Brain pericyte (primary cell): ENCODE results near the gene PLCXD1.
A peak's percentile ranks its signal among the peaks of the same experiment; 100 is the strongest.
"Not testable (repeated sequence)": the region's sequence is repeated elsewhere in the genome, so short reads cannot be mapped to it uniquely, and the experiment has no call there.

ENCODE experiments used
- DNase-seq: peaks from one replicate; pipeline ENCODE4 v3.0.0-alpha.2; 2012; ENCODE audit warnings: low read depth, low spot score

PLCXD1 gene, protein sequence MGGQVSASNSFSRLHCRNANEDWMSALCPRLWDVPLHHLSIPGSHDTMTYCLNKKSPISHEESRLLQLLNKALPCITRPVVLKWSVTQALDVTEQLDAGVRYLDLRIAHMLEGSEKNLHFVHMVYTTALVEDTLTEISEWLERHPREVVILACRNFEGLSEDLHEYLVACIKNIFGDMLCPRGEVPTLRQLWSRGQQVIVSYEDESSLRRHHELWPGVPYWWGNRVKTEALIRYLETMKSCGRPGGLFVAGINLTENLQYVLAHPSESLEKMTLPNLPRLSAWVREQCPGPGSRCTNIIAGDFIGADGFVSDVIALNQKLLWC

DNA sequence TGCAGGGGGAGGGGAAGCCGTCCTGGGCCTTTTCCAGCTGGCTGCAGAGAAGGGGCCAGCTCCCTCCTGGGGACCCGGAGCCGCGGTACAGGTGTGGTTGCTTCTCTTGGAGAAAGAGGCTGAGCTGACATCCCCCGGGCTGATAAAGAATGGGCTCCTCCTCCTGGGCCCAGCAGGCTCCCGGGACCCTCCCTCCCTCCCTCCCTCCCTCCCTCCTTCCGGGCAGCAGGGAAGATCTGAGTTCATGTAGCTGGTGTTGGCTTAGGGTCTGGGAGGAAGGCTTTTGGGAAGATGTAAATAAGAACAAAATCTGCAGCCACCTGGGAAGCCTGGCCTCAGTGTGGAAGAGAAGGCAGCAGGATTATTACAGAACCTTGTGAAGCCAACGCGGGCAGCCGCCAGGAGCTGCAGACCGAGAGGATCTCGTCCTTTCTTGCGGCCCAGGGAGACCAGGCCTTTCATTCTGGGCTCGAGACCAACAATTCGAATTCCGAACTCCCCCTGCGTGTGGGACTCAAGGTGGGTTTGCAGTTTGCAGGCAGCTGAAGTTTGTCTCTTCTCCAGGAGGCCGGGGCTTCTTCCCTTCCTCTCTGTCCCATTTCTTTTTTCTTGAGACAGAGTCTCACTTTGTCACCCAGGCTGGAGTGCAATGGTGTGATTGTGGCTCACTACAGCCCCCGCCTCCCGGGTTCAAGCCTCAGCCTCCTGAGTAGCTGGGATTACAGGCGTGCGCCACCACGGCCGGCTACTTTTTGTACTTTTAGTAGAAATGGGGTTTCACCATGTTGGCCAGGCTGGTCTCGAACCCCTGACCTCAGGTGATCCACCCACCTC, at the start of gene PLCXD1:
Gene PLCXD1 (plus strand): TSS at position 216 of the 834 bp plus-strand sequence. CDS start 2,807 bp downstream, outside the sequence.
- peak; percentile 31 for DNase-seq

DNA sequence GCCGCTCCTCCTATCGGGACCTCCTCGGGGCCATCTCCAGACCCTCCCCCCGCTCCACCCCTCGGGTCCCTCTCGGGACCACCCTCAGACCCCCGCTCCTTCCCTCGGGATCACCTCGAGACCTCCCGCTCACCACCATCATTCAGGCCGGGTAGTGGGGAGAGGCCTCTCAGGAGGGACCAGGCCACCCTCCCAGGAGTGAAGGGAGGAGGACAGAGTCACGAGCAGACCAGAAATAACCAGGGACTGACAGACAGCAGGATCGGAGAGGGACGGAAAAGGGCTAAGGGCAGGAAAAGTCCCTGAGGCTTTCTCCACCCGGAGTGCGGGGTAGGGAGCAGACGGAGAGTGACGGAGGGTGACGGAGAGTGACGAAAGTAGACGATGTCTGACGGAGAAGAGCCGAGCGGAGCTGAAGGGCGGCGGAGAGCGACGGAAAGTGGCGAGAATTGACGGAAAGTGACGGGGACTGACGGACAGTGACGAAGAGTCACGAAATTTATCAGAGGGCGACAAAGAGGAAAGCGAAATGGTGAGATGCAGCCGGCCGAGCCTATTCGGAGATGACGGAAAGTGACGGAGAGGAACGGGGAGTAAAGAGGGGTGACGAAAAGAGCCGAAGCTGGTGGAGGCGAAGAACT, 49.4 kb upstream of the PLCXD1 start:
- not testable (repeated sequence) for DNase-seq

DNA sequence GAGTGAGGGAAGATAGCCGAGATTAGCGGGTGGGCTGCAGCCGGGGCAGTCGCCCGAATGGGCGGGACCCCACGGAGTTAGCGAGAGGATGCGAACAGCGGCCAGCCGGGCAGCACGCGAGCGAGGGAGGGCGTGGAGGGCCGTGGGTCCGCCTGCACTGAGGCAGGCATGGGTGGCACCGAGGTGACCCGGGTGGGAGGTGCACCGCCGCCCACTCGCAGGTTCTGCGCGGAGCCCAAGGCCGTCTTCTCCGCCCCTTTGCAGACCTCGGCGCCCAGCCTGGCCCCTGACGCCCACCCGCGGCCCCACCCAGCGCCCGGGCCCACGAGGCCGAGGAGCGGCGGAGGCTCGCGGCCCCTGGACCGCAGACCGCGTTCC, 48.9 kb upstream of the PLCXD1 start:
- not testable (repeated sequence) for DNase-seq

DNA sequence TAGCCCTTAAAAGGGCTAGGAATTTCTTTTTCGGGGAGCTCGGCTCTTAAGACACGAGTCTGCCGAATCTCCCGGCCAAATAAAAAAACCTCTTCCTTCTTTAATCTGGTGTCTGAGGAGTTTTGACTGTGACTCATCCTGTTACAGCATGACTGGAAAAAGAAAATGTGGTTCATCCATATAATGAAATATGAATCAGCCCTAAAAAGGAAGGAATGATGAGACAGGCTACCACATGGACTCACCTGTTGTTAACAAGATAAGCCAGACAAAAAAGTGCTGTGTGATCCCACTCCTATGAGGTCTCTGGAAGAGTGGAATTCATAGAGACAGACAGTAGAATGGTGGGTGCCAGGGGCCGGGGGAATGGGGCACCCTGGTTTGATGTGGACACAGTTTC, 45.0 kb upstream of the PLCXD1 start:
- DNase-seq, result not testable (repeated sequence)

DNA sequence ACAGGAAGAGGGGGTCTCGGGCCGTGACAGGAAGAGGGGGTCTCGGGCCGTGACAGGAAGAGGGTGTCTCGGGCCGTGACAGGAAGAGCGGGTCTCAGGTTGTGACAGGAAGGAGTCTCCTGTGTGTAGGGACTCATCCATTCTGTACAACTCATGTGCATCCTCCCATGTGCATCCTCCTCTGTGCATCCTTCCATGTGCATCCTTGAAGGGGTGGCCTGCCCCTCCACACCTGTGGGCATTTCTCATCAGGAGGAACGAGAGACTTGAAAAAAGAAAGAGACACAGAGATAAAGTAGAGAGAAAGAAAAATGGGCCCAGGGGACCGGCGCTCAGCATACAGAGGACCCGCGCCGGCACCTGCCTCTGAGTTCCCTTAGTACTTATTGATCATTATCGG, 30.2 kb upstream of the PLCXD1 start:
- DNase-seq, result no peak

DNA sequence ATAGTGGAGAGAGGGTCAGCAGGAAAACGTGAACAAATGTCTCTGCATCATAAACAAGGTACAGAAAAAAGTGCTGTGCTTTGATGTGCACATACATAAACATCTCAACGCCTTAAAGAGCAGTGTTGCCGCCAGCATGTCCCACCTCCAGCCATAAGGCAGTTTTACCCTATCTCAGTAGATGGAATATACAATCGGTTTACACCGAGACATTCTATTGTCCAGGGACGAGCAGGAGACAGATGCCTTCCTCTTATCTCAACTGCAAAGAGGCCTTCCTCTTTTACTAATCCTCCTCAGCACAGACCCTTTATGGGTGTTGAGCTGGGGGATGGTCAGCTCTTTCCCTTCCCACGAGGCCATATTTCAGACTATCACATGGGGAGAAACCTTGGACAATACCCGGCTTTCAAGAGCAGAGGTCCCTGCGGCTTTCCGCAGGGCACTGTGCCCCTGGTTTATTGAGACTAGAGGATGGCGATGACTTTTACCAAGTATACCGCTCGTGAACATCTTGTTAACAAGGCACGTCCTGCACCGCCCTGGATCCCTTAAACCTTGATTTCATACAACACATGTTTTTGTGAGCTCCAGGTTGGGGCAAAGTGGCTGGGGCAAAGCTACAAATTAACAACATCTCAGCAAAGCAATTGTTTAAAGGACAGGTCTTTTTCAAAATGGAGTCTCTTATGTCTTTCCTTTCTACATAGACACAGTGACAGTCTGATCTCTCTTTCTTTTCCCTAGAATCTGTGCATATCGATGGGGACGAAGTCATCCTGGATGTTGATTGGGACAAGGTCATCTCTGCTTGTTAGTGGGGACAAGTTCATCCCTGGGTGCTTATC, 29.6 kb upstream of the PLCXD1 start:
- not testable (repeated sequence) for DNase-seq

DNA sequence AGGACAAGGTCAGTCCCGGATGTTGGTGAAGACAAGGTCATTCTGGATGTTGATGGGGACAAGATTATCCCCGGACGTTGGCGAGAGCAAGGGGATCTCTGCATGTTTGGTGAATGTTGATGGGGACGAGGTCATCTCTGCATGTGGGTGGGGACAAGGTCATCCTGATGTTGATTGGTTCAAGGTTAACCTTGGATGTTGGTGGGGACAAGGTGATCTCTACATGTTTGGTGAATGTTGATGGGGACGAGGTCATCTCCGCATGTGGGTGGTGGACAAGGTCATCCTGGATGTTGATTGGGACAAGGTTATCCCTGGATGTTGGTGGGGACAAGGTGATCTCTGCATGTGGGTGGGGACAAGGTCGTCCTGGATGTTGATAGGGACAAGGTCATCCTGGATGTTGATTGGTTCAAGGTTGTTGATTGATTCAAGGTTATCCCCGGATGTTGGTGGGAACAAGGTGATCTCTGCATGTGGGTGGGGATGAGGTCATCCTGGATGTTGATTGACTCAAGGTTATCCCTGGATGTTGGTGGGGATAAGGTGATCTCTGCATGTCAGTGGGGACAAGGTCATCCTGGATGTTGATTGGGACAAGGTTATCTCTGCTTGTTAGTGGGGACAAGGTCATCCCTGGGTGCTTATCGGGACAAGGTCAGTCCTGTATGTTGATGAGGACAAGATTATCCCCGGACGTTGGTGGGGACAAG, 28.8 kb upstream of the PLCXD1 start:
- DNase-seq, result no peak

DNA sequence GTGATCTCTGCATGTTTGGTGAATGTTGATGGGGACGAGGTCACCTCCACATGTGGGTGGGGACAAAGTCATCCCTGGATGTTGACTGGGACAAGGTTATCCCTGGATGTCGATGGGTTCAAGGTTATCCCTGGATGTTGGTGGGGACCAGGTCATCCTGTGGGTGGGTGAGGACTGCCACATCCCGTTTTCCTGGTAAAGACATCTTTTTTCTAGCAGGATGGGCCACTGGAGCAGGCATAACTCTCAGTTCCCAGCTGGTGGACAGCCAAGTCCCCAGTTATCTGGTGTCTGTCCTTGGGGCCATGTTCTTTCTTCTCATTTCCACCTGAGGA, 28.3 kb upstream of the PLCXD1 start:
- no peak for DNase-seq

DNA sequence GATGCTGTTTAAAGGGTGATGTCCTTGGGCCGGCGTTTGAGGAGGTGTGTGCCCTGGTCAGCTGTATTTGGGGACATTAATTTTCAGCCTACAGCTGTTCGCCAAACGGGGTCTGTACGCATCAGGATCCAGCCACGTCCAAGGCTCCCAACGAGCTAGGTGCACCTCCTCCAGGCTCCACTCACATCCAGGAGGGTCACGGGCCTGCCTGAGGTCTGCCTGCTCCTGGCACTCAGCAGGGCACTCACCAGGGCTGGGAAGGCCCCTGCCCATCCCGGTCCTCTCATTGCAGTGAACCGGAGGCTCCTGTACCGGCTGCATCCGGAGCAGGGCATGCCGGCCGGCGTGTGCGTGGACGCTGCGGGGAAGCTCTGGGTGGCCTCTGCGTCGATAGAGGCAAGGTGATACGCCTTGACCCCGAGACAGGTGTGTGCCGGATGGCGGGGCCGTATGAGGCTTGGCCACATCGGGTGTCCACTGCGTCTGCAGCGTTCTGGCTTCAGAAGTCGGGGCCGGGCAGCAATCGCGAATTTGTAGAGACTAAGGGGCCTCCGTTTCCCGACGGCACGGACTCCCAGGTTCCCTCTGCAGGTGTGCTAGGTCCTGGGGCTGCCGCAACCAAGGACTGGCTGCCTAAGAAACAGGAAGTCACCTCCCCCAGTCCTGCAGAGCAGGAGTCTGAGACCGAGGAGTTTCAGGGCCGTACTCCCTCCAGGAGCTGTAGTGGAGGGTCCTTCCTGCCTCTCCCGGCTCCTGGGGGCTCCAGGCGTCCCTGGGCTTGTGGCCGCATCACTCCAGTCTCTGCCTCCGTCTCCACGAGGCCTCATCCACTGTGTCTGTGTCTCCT, 27.5 kb upstream of the PLCXD1 start:
- DNase-seq, result no peak

DNA sequence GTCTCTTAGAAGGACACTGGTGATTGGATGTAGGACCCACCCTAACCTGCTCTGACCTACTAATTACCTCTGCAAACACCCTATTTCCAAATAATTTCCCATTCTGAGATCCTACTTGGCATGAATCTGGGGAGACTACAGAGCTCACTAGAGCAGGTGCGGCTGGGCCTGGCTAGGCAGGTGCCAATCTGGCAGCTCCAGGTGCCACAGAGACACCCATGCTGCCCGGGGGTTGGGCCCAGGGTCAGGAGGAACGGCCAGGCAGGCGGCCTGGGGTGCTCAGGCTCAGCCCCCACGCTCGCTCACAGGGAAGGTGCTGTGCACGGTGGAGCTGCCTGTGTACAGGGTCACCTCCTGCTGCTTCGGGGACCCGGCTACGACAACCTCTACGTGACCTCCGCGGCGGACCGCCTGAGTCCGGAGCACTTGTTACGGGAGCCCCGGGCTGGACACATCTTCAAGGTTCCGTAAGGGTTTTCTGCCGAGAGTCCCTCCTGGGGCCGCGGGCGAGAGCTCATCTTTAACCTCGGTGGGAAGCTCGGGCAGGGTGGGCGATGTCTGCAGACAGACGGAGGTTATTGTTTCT, 26.5 kb upstream of the PLCXD1 start:
- DNase-seq, result no peak

DNA sequence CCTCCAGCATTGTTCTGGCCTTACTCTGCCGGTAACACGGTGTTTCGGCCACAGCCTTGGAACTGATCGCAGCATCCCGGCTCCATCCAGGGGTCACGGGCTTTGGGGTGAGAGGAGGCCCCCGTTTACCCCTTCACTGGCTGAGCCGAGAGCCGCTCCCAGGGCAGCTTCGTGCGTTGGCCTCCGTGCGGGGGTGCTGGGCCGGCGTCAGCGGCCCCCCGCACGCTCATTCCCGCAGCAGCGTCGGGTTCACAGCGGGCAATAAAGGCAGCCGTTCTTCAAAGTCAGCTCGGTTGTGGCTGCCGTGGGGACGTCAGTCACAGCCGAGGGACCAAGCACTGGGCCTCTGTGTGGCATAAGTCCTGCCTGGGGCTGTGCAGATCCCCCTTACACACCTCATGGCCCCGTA, 25.3 kb upstream of the PLCXD1 start:
- no peak for DNase-seq

DNA sequence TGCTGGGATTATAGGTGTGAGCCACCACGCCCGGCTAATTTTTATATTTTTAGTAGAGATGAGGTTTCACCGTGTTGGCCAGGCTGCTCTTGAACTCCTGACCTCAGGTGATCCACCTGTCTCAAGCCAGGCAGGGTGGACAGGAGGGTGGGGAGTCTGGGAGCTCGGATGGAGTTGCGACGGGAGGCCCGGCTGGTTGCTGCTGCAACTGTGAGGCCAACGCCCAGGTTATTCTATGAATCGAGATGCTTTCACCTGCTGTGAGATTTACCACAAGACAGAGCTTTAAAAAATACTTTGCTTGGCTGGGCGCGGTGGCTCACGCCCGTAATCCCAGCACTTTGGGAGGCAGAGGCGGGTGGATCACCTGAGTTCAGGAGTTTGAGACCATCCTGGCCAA, 24.1 kb upstream of the PLCXD1 start:
- not testable (repeated sequence) for DNase-seq

DNA sequence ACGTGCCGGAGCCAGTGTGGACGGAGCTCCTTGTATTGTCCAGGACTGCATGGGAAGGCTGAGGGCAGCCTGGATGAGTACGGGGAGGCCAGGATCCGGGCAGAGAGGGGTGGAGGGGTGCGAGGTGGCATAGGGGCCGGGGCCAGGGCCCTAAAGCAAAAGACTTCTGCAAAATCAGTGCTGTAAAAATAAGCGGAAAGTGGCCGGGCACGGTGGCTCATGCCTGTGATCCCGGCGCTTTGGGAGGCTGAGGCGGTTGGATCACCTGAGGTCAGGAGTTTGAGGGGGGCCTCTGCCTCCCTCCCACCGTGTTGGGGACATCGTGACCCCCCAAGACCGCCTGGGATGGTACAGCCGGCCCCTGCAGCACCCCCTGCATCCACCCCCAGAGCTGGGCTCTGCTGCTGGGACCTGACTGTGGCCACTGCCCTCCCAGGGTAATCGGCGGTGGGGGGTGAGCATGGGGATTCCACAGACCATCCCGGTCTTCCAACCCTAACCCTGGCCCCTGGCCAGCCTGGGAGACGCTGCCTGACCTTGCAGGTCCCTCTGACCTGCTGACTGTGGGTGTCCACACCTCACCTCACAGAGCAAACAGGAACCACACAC, 23.4 kb upstream of the PLCXD1 start:
- no peak for DNase-seq

DNA sequence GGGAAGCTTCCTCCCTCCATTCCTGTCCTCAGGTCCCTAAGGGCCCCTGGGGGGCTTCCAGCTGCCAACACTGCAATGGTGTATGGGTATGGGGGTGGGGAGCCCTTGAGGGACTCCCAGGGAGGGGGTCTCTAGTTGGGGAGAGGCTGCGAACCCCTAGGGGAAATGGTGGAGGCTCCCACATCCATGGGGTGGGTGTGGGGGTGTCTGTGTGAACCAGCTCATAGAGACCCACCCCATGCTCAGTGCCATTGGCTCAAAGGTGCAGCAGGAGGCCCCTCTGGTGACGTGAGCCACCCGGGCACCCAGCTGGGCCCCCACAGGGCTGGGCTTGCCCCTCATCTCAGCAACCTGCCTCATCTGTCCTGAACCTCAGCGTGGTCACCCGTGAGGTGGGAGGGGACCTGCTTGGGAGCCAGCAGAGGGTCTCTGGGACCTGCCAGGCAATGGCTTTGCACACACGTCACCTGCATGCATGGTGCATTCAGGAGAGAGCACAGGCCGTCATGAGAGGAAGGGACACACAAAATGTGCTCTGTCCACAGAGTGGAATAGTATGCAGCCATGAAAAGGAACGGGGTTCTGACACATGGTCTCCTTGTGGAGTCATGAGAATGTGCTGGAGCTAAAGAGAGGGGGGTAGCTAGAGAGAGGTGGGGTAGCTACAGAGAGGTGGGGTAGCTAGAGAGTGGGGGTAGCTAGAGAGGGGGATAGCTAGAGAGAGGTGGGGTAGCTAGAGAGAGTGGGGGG, 22.7 kb upstream of the PLCXD1 start:
- DNase-seq, result no peak

DNA sequence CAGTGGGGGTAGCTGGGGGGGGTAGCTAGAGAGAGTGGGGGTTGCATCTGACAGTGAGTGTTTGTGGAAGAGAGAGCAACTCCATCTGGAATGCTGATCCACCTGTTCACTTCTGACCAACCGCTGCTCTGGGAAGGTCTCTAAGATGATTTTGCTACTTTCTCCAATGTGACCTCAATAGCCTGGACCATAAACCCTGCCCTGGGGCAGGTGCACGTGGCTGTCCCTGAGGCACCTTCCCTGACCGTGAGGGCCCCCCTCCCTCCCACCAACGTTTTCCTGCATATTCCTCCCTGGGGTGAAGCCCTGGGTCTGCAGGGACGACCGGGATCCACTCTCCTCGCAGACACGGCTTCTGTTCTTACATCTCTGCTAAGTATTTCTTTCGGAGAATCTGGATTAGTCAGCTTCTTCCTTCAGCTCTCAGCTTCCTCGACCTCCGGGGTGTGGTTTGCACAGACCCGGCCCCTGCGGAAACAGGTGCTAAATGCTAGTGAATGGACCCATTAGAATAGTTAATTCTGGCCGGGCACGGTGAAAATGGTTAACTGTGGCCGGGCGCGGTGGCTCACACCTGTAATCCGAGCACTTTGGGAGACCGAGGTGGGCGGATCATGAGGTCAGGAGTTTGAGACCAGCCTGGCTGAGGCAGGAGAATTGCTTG, 21.4 kb upstream of the PLCXD1 start:
- DNase-seq, result no peak

DNA sequence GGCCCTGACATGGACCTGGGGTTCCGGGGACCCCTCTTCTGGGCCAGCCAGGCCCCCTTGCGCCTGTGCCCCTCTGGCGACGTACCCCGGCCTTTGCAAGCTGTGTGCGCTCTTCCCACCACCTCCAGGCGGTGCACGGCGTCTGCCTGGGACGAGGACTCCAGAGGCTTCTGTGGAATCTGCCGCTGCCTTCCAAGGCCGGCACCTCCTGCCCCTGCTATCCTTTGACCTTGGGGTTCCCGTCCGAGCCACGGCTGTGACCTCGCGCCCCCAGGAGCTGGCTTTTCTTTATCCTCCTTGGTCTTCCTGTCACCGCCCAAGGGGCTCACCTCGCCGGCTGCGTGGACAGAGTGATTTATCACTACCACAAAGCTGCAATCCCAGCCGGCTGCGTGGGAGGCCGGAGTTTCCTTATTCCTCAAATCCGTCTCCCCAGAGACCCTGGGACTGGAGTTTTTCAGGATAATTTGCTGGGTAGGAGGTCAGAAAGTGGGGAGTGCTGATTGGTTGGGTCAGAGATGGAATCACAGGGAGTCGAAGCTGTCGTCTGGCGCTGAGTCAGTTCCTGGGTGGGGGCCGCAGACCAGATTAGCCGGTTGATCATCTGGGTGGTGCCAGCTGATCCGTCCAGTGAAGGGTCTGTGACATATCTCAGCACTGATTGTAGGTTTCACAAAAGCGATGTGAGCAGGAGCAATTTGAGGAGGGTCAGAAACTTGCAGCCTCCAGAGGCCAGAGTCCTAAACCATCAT, 19.8 kb upstream of the PLCXD1 start:
- no peak for DNase-seq

DNA sequence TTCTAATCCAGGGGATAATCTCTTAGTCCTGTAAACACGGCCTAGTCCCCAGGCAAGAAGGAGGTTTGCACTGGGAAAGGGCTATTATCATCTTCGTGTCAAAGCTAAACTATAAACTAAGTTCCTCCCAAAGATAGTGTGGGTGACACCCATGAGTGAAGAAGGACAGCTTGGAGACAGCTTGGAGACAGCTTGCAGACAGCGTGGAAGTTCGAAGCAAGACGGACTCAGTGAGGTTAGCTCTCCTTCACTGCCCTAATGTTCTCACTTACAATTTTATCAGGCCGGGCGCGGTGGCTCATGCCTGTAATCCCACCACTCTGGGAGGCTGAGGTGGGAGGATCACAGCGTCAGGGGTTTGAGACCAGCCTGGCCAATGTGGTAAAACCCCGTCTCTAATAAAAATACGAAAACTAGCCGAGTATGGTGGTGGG, 19.2 kb upstream of the PLCXD1 start:
- DNase-seq, result no peak
